Lung (tissue), 12 donors: ENCODE results near the gene CD37. TPM values are rescaled to one million over a fixed set of nuclear protein-coding genes. Genes with fewer than 3 reads are reported as not detected.

Experiments
- ATAC-seq: fragments of 200-7000 bp; cut with Tn5 transposase; one replicate; pipeline ENCODE4 v1.9.1; 2020; ENCODE audit warnings: moderate number of reproducible peaks; ENCODE audit not compliant: insufficient read depth, low FRiP score
- DNase-seq, 3 donors: peaks; one replicate each; pipeline ENCODE4 v3.0.0-alpha.2; 2013 to 2017
- H3K27ac ChIP-seq, 2 donors: one replicate each; pipeline ENCODE4 v1.5.1; 2013; ENCODE audit warnings: mild to moderate bottlenecking in 2 of 2, moderate library complexity in 2 of 2, control low read depth in 1 of 2, inconsistent platforms in 1 of 2, low read depth in 1 of 2, low read length in 1 of 2
- H3K27me3 ChIP-seq, 3 donors: one replicate each; pipeline ENCODE4 v1.5.1; 2013; ENCODE audit warnings: low read length in 2 of 3; ENCODE audit not compliant: control insufficient read depth in 3 of 3, insufficient read depth in 3 of 3
- H3K36me3 ChIP-seq, 4 donors: one replicate each; pipeline ENCODE4 v1.5.1; 2013; ENCODE audit warnings: low read length in 4 of 4, mild to moderate bottlenecking in 1 of 4, moderate library complexity in 1 of 4; ENCODE audit not compliant: control insufficient read depth in 4 of 4, insufficient read depth in 4 of 4
- H3K4me1 ChIP-seq, 5 donors: one replicate each; pipeline ENCODE4 v1.5.1; 2013; ENCODE audit warnings: low read length in 5 of 5, mild to moderate bottlenecking in 2 of 5, moderate library complexity in 1 of 5; ENCODE audit not compliant: control insufficient read depth in 5 of 5, insufficient read depth in 5 of 5
- H3K4me3 ChIP-seq: one replicate; pipeline ENCODE4 v1.5.1; 2013; ENCODE audit warnings: mild to moderate bottlenecking, control low read depth, moderate library complexity
- H3K9ac ChIP-seq, 2 donors: one replicate each; pipeline ENCODE4 v1.5.1; 2013; ENCODE audit warnings: low read length in 2 of 2, control low read depth in 1 of 2; ENCODE audit not compliant: insufficient read depth in 1 of 2
- H3K9me3 ChIP-seq, 4 donors: one replicate each; pipeline ENCODE4 v1.5.1; 2013; ENCODE audit warnings: low read length in 3 of 4, mild to moderate bottlenecking in 1 of 4, moderate library complexity in 1 of 4; ENCODE audit not compliant: control insufficient read depth in 4 of 4, insufficient read depth in 3 of 4
- CTCF ChIP-seq: IDR thresholded peaks from 2 replicates; pipeline ENCODE4 v1.5.1; 2012; ENCODE audit warnings: mild to moderate bottlenecking; ENCODE audit errors: control extremely low read depth, extremely low read depth
- WGBS, 2 donors: extraction: QIAGEN DNeasy Blood & Tissue Kit; methylation state at CpG; one replicate each; pipeline ENCODE4 v1.1.7; 2013; 5-methylcytosine and 5-hydroxymethylcytosine counted together
- polyA plus RNA-seq, 2 donors: library from polyadenylated mRNA; stranded (reverse); fragments of 200-250 nt; gene quantifications; one replicate each; pipeline ENCODE4 v1.2.1, GENCODE V29; 2013
- total RNA-seq, 2 donors: library from RNA; depleted of rRNA in 1 of 2; stranded (reverse); fragments of >200 nt in 1 of 2; gene quantifications; one replicate each; pipeline ENCODE4 v1.2.1, GENCODE V29; 2014 to 2021
- donor health status: control.
- donor health status: control.
- donor health status: Bipolar disorder and iron deficiency.
- donor health status: healthy.
- donor health status: DM: yes; HTN: yes; CAD: no.

Gene CD37
- total and polyA plus RNA-seq, 4 donors: 33.9 to 154 (median 51.2) TPM

GRCh38 chr19:49356382-49356781, 21.2 kb downstream of the CD37 start:
- H3K36me3 ChIP-seq: peaks cover 2 to 48% (median 22%) of the 10 kb centered on the region in 4 donors

GRCh38 chr19:49357186-49357585, 22.0 kb downstream of the CD37 start:
- Histone ChIP-seq H3K27ac (peak overlapping the region in 1 of 2 donors; percentile 18), H3K9ac (peak overlapping the region in 1 of 2 donors; percentile 49), H3K36me3 (peaks cover 2 to 47% (median 20%) of the 10 kb centered on the region in 4 donors), H3K9me3 (no peaks in the 10 kb centered on the region), H3K4me3 (no peak overlapping the region), H3K4me1 (peaks cover 0 to 23% (median 14%) of the 10 kb centered on the region in 5 donors), H3K27me3 (no peaks in the 10 kb centered on the region)
- no peak for TF ChIP-seq CTCF
- WGBS, 2 donors: 80 to 83% methylated on average over 9 of the region's 9 CpGs
- no peak for ATAC-seq
- DNase-seq: no peak

More at GRCh38 chr19:49356382-49356781, 21.2 kb downstream of the CD37 start:
- no peak for TF ChIP-seq CTCF
- no peaks in the 10 kb centered on the region for H3K27me3 ChIP-seq
- WGBS, 2 donors: 39 to 48% methylated on average over 7 of the region's 7 CpGs
- DNase-seq (peak in 2 of 3 donors; percentile 38 to 47), ATAC-seq (no peak)
- H3K9me3 ChIP-seq: no peaks in the 10 kb centered on the region
- H3K4me3 ChIP-seq: no peak overlapping the region
- peak overlapping the region in 1 of 2 donors; percentile 11 for H3K9ac ChIP-seq
- peaks cover 0 to 23% (median 15%) of the 10 kb centered on the region in 5 donors for H3K4me1 ChIP-seq
- H3K27ac ChIP-seq: no peak overlapping the region

GRCh38 chr19:49359851-49360820, 24.9 kb downstream of the CD37 start:
- no peaks in the 10 kb centered on the region for H3K27me3 ChIP-seq
- DNase-seq: no peak
- H3K4me3 ChIP-seq: no peak overlapping the region
- no peak for ATAC-seq
- H3K36me3 ChIP-seq: peaks cover 0 to 29% (median 12%) of the 10 kb centered on the region in 4 donors
- peak overlapping the region in 1 of 2 donors; percentile 20 for H3K27ac ChIP-seq
- no peaks in the 10 kb centered on the region for H3K9me3 ChIP-seq
- H3K4me1 ChIP-seq: peaks cover 0 to 29% (median 13%) of the 10 kb centered on the region in 5 donors
- WGBS, 2 donors: 72 to 73% methylated on average over 17 of the region's 17 CpGs
- no peak for TF ChIP-seq CTCF
- peak overlapping the region; percentile 55 to 99 for H3K9ac ChIP-seq
